AG20443 (cell line): ENCODE data around the gene ERICH3.
A peak's percentile ranks its signal among the peaks of the same experiment; 100 is the strongest.

ENCODE experiments used
- DNase-seq: peaks from one replicate; pipeline ENCODE4 v3.0.0; 2012; ENCODE audit warnings: low spot score, mixed read lengths

Gene ERICH3

DNA sequence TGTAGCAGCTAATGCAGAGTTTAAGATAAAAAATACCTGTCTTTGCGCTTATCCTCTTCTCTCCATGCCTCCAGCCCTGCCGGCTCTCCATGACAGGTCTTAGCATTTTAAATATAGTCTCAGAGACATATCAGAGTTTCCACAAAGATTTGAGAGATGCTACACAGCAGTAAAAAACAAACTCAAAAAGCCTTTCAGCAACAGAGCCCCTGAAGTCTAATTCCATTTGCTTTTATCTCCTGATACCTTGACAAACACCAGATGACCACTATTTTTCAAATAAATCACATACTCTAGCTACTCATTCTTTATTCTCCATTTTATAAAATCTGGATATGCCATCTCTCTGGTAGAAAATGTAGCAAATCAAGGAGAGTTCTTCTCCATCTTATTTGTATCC, 81.6 kb downstream of the ERICH3 start:
- no peak for DNase-seq

DNA sequence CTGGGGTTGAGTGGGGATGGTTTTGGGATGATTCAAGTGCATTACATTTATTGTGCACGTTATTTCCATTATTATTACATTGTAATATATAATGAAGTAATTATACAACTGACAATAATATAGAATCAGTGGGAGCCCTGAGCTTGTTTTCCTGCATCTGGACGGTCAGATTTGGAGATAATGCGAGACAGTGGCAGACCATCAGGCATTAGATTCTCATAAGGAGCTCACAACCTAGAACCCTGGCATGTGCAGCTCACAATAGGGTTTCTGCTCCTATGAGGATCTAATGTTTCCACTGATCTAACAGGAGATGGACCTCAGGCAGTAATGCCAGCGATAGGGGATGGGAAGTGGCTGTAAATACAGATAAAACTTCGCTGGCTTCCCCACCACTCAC, 83.3 kb downstream of the ERICH3 start:
- DNase-seq = no peak

DNA sequence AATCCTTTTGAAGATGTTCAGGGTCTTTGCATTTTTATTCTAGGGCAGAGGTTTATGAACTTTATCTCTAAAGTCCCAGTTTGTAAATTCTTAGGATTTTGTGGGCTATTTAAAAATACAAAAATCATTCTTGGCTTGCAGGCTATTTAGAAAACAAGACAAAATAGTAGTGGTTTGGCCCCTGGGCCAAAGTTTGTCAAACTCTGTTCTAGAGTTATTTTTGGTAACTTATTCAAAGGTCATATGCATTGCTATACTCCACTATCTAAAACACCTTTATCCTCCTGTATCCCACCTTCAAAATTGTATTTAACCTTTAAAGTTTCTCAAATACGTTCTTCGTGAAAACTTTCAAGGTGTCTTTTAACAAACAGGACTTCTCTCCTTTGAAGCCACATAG, 85.7 kb downstream of the ERICH3 start:
- no peak for DNase-seq

DNA sequence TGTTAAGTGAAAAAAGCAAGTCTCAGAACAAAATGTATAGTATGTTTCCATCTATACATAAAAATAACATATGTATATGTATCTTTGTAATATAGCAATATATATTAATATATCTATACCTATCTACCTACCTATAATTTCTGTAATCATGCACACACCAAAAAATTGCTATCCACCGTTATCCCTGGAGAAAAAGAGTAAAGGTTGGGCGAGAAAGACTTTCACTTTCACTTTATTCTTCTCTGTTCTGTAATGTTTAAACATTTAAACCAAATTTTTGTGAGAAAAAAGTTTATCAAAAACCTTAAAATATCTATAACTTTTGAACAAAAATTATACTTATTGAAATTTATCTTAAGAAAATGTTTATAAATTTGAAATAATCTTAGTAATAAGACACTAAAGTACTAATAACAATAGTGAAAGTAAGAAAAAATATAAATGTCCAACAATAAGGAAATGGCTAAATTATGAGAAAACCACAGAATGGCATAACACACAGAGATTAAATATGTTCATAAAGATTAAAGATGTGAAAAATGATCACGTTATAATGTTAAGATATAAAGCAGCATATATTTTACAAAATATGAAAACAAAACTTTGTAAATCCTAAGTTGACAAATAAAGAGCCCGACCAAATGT, 87.2 kb downstream of the ERICH3 start:
- no peak for DNase-seq

DNA sequence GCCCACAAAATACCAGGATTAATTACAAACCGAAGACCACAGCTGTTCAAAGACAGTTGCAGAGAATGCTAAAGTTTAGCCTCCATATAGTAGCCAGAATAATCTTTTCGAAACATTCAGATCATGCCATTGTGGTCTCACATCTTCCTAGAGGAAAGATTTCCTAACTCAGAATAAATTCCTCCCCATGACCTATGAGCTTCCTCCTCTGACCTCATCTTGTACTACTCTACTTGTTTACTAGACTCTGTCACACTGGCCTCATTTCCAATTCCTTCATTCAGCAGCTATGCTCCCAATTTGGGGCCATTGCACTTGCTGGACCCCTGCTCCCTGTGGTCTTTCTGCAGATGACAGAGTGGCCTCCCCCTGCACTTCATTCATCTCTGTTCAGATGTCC, 89.4 kb downstream of the ERICH3 start:
- DNase-seq = peak; percentile 21

DNA sequence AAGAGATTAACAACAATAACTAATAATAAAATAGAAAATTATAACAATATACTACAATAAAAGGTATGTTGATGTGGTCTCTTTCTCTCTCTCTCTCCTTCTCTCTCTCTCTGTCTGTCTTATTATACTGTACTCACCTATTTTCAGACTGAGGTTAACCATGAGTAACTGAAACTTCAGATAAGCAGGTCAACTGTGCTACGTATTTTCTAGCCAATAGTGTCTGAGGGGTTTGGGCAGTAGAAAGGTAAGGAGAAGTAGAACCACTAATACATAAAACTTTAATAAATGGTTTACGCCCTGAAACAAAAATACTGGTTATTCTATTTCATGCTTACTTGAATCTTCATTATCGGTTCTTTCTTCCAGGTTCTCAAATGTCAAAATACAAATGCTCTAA, 90.2 kb downstream of the ERICH3 start:
- DNase-seq = no peak

DNA sequence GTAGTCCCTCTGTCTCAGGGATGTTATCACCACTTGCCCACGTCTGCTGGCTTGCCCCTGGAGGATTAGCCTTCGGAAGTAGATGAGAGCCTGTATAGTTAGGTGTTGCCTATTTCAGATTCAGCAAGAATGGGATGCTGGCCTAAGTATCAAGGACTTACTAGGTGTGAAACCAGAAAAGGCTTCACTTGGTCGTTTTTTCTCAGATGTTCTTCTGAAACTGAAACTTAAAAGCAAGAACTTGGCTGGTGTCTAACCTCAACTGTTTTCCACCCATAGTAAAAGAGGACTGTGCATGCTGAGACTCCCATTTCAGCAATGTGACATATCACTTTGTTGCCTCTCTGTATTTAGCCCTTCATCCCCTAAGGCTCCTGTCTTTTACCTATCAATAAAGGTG, 94.2 kb downstream of the ERICH3 start:
- DNase-seq = no peak

DNA sequence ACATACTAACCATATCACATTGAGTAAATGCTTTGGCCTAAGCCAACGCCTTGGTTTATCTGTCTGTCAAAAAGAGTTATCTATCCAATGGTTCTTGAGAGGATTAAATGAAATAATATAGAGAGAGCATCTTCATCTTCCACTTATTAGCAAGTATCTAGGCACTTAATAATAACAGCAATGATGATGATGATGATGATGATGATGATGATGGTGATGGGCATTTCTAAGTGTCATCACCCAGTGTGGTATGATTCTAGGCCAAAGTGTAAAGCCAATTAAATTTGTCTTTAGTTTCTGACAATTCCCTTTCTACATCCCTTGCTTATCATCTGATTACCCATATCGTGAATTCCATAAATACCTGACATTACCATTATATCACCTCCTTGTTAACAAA, 95.5 kb downstream of the ERICH3 start:
- no peak for DNase-seq

DNA sequence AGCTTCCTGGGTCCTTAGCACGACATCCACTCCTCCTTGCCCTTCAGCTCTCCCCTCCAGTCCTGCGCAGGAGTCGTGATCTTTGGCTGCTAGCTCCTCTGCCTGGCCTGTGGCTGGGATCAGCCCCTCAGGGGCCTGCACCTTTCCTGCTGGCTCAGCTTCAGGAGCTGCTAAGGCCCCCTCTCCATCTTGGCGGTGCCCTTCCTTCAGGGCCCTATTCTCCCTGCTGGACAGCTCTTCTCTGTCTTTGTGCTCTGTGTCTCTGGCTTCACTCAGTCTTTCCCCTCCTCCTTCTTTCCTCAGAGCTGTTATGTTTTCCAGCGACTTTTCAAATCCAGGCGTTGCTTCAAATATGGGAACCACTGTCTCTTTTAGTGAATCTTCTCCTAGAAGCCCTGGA, 101.7 kb downstream of the ERICH3 start:
- DNase-seq = no peak

DNA sequence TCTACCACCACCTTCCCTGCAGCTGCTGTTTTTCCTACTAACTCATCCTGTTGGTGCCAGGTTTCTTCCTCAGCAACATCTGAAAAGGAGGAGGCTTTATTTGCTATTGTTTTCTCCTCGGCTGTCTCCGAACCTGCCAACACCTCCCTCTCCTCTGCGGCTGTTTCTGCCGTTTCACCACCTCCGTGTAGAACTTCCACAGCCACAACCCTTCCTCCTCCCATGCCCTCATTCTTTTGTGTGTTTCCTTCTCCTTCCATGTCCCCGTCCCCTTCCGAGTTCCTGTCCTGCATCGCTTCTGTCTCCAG, 102.1 kb downstream of the ERICH3 start:
- DNase-seq = no peak

DNA sequence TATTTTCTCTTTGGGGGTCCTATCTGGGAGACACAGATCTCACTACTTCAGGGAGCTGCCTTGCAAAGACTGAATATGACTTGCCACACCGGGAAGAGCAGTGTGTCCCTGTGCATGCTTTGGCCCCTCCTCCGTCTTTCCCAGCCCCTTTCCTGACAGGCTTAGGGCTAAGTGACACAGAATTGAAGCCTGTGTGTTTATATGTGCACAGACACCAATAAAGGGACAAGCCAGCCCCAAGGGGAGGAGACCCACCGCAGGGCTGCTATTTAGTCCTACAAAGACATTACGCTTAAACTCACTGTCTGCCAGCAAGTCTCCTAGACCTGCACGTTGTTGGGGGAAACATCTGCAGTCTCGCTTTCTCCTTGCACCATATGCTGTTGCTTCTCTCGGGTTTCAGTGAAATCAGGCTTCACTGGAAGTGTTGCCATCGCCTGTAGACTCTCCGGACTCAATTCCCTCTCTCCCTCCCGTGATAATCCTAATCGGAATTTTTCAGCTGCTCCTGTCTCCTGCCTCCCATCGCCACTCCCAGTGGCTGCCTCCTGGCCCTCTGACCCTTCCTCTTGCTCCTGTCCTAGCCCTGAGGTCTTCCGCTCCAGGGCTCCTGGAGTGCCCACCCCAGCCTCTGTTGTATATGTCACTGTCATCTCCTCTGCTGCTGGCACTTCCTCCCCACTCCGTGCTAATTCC, 102.6 kb downstream of the ERICH3 start:
- DNase-seq = no peak

DNA sequence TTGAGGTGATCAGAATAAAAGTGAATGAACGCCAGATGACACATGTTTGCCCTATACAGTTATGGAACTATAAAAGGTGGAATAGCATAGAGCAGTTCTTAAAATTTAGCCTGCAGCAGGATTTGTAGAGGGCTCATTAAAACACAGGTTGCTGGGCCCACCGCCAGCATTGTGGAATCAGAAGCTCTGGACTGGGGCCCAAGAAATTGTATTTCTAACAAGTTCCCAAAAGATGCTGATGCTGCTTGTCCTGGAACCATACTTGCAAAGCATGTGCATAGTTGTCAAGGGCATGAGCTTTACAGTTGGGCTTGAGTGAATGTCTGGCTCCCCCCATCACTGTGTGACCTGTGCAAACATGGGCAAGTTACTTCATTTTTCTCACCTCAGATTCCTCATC, 123.7 kb downstream of the ERICH3 start:
- no peak for DNase-seq

DNA sequence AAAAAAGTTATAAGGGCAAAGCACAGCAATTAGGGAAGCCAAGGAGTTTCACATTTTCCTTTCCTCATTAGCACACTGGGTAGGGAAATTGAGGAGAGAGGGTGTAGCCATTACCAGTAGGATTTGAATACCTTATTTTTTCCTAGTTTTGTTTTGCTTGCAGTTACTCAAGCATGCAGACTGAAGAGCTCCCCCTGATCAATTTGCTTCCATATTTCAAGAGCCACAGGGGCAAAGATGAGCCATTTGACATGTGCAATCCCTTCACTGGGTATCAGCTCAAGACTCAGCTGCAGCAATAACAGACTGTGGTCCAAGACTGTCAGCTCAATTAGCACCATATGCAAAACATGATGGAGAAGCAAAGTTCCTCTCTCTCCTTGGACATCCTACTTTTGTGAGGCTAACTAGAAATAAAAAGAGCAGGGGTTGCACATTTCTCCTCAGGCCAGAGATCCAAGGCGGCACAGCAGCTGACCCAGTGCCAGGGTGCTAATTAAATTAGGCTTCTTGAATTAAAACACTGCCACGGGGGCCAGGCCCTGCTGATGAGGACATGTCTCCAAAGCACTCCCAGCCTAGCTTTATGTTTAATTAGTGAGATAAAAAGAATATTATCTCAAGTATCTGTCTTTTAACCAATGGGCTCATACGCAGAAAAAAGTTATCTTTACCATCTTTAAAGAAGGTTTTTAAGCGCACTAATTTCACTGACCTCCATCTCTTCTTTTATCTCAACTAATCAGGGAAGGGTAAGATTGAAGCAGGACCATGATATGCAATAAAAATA, 124.4 kb downstream of the ERICH3 start:
- no peak for DNase-seq

DNA sequence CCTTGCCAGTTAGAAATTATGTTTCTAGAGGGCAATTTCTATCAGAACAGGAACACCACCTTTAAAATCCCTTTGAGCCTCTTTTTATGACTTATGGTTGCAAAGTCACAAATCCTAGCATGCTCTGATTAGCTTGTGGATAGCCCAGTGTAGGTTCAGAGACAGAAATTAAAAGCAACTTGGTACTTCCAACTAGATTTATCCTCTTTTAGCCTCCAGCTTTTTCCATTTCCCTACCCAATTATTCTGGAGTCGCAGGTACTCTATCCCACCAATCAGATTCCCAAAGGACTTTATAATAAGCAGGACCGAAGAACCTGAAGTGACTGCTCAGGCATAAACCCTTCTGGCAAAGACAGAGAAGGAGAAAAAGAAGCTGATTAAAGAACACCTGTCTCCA, 127.8 kb downstream of the ERICH3 start:
- DNase-seq = no peak

DNA sequence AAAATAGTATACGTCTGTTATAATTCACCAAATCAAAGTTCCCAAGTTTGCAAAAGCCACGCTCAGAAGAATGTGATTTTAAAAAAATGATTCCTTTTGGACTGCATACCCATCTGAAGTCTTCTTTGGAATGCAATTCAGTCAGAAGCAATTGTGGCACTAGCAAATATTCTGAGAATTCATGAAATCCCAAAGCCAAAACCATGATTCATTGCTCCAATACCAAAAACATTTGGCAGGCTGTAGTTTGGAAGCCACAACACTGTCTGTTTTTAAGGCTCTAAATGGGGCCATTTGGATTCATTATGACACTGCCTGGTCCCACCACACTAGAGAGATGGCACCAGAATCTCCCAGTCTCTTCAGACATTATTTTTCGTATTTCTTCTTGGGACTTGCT, 139.4 kb downstream of the ERICH3 start:
- peak; percentile 74 for DNase-seq

DNA sequence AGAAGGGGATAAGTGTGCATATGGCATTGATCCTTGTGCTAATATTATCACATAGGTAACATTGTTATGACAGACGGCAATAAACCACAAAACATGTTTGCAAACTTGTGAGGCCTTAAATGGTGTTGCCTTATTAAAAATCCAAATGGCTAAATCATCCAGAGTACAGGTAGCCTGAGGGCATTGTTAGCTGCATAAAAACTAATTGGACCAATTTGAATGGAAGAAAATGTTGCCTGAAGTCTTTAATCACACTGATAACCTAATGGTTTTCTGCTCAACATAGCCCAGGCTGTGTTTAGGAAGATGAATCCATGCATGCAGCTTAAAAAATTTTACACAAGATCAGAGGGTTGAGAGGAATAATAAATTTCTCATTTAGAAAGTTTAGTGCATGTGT, 141.8 kb downstream of the ERICH3 start:
- no peak for DNase-seq

DNA sequence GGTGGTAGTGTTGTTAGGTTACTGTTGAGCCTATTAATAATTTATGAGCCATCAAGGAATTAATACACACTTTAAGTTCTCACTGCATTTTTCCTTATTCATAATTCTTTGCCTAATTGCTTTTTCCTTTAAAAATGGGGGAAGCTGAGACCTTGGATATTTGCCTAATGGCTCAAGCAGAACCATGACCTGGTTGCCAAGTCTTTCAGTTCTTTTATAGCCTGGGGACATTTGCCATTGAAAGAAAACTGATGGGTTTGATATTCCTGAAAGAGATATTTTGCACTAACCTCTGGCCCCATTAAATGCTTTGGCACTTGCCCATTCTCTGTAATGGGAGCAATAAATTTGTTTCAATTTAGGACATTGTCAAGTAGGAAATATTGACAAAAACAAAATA, 142.7 kb downstream of the ERICH3 start:
- DNase-seq = no peak

DNA sequence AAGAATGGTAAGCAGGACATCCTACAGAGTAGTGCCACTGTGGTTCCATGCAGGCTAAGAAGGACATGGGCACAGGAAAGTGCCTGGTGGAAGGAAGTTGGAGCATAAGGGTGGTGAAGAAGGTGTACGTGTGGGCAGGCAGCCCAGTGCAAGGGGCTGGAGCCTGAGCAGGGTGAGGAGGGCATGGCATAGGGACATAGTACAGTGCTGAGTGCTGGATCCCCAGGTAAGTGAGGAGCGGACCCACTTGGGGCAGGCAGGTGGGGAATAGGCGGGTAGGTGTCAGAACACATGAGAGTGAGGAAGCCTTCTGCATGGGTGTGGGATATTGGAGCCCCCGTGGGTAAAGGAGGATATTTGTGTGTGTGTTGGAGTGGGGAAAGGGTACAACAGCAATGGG, 145.5 kb downstream of the ERICH3 start:
- DNase-seq = no peak

DNA sequence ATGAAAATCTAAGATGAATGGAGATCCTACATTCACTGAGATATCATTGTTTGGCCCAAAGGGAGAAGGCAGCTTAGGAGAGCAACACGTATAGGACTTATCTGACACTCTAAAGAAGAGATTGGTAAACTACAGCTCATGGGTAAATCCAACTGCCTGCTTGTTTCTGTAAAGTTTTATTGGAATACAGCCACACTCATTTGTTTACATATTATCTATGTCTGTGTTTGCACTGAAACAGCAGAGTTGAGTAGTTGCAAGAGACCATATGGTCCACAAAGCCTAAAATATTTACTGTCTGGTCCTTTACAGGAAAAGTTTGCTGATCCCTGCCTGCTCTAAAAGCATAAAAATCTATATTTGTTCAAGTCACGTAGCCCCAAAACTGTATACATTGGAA, 146.9 kb downstream of the ERICH3 start:
- no peak for DNase-seq

DNA sequence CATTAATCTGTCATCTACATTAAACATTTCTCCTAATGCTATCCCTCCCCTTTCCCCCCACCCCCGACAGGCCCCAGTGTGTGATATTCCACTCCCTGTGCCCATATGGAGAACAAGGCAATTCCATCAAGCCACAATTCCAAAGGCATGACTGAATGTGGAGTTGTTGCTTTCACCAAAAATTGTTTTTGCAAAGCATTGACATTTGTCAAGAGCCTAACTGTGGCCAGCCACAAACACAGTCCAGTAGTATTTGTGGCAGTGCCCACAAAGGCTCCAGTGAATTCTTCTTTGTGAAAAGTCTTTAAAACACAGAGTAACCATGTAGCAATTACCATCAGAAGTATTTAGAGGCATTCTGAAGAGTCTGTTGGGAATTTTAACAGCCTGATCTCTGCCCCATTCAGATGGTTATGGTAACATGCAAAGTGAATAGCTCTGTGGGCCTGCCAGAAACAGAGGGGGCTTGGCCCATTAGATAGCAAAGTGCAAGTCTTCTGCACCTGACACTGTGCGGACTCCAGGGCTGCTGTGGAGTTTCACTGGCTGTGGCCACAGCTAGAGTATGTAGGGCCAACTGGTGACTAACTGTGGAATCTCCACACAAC, 149.6 kb downstream of the ERICH3 start:
- DNase-seq = peak; percentile 19

DNA sequence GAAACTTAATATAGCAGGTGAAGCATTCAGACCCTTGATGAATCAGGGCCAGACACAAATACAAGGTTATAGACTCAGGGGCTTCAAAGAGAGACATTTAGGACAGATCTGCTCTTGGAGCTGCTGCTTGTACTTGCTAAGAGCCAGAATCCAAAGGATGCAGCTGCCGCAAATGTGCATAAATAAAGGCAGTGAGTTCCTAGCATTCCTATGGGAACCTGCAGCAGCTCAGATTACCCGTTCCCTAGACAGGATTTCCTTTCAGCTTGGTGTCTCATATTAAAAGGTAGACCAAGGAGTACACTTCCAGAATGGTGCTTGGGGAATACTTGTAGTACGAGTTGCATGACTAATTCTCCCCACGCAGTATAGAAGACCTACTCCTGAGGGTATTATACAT, 151.4 kb downstream of the ERICH3 start:
- DNase-seq = no peak
